Kidney epithelial cell (primary cell): ENCODE results near the gene VPS37D. TPM values are rescaled to one million over a fixed set of nuclear protein-coding genes. Genes with fewer than 3 reads are reported as not detected.
"Not testable (repeated sequence)": the region's sequence is repeated elsewhere in the genome, so short reads cannot be mapped to it uniquely, and the experiment has no call there.

Source experiments
- DNase-seq: peaks from one replicate; pipeline ENCODE4 v3.0.0-alpha.2; 2010; ENCODE audit warnings: low read depth
- H3K27me3 ChIP-seq: 2 replicates; pipeline ENCODE4 v1.6.0; 2011; ENCODE audit warnings: low read length; ENCODE audit not compliant: control insufficient read depth, insufficient read depth
- H3K36me3 ChIP-seq: 2 replicates; pipeline ENCODE4 v1.5.1; 2011; ENCODE audit warnings: low read length; ENCODE audit not compliant: control insufficient read depth, insufficient read depth
- H3K4me3 ChIP-seq: 2 replicates; pipeline ENCODE4 v1.5.1; 2011; ENCODE audit warnings: low read depth, mild to moderate bottlenecking, control low read depth, low read length
- total RNA-seq: library from RNA; depleted of rRNA; stranded (reverse); fragments of >200 nt; gene quantifications from 2 replicates; pipeline ENCODE4 v1.2.3, GENCODE V29; 2015
- TF ChIP-seq, protein P1 (sequence below): IDR thresholded peaks from 2 replicates; pipeline ENCODE4 v1.5.1; 2011; ENCODE audit warnings: mild to moderate bottlenecking, moderate library complexity, low read length, control low read depth, inconsistent platforms; ENCODE audit not compliant: insufficient read depth, poor library complexity, severe bottlenecking

Gene VPS37D
- total RNA-seq, 1 donor from 2014 or later = 9.0 TPM

DNA sequence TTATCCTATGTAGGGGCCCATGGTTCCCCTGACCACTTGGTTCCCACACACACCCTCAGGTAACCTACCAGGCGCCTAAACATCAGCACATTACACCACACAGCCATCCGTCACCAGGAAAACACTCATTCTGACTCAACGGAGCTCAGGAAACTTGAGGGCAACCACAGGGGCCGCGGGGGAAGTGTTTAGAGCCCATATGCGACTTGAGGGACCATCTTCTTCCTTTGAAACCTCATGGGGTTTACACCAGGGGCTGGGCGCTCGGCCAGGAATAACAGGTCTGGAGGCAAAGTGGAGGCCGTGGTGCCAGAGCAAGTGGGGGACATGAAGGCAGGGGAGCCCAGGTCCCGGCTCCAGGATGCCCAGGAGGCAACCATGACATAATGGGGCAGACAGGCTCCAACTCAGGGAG lies 50.4 kb downstream of the VPS37D start:
- no peaks in the 10 kb centered on the region for H3K27me3 ChIP-seq
- peak; percentile 80 for DNase-seq

DNA sequence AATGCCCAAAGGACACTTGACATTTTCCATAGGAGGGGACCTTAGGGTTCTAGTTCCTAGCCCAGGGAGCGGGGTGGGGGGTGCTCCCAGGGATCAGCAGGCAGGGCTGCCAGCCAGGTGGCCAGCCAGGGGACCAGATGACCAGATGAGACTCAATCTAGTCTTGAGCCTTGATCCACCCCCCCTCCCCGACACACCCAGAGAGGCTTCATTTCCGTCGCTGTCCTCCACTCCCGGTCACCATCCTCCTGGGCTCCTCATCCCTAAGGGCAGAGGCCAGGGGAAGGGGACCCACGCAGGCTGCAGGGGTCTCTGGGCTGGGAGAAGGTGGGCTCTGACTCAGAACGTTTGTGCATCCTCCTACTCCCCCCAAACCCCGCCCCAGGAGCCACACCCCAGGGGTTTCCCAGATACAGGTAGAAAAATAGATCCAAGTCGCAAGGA lies 50.8 kb downstream of the VPS37D start:
- peak overlapping the region; percentile 90 for H3K4me3 ChIP-seq
- TF ChIP-seq, protein P1, sequence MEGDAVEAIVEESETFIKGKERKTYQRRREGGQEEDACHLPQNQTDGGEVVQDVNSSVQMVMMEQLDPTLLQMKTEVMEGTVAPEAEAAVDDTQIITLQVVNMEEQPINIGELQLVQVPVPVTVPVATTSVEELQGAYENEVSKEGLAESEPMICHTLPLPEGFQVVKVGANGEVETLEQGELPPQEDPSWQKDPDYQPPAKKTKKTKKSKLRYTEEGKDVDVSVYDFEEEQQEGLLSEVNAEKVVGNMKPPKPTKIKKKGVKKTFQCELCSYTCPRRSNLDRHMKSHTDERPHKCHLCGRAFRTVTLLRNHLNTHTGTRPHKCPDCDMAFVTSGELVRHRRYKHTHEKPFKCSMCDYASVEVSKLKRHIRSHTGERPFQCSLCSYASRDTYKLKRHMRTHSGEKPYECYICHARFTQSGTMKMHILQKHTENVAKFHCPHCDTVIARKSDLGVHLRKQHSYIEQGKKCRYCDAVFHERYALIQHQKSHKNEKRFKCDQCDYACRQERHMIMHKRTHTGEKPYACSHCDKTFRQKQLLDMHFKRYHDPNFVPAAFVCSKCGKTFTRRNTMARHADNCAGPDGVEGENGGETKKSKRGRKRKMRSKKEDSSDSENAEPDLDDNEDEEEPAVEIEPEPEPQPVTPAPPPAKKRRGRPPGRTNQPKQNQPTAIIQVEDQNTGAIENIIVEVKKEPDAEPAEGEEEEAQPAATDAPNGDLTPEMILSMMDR = no peak
- no peaks in the 10 kb centered on the region for H3K36me3 ChIP-seq
- H3K27me3 ChIP-seq = no peaks in the 10 kb centered on the region
- DNase-seq = no peak

More for the DNA sequence above, 50.4 kb downstream of the VPS37D start:
- Histone ChIP-seq H3K4me3 (peak overlapping the region; percentile 90), H3K36me3 (no peaks in the 10 kb centered on the region)
- TF ChIP-seq, protein P1 = no peak

DNA sequence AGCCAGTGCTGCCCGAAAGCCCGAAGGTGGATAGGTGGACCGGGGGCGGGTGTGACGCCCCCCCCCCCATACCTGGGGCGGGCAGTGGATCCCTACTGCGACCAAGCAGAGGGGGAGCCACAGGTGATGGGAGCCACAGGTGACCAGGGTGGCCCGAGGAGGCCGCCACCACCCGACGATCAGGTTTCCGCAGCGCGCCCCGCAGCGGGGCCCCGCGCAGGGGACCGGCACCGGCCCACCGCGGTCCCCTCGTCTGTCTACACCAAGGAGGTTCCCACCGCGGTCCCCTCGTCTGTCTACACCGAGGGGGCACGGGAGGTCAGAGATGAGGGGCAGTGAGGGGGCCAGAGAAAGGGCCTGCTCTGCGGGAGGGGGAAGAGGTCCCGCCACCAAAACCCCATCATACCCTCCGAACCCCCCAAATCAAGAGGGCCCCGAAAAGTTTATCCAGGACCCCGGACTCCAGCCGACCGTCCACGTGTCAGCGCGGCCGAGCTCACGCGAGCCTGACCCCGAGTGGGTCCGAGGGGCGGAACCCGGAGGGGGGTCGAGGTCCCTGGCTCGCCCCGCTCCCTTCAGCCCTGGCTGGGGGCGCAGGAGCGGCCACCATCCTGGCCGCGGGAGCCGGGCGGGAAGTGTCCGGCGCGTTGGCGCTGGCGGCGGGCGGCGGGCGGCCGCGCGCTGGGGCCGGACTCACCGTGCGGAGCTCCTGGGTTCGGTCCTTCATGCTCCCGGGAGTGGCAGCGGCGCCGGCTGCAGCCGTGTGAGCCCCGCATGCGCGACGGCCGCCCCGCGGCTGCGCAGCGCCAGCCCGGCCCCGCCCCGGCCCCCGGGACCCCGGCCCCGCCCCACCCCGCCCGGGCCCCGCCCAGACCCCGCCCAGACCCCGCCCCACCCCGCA lies 51.5 kb downstream of the VPS37D start, which contains the start of gene STX1A:
TSS of gene STX1A (minus strand) at position 765 of the 901 bp plus-strand sequence. CDS start at position 727, 38 bp downstream.
- Histone ChIP-seq H3K27me3 (no peaks in the 10 kb centered on the region), H3K36me3 (no peaks in the 10 kb centered on the region), H3K4me3 (peak within 1 kb of the TSS; percentile 90)
- DNase-seq = no peak
- TF ChIP-seq, protein P1 = no peak

DNA sequence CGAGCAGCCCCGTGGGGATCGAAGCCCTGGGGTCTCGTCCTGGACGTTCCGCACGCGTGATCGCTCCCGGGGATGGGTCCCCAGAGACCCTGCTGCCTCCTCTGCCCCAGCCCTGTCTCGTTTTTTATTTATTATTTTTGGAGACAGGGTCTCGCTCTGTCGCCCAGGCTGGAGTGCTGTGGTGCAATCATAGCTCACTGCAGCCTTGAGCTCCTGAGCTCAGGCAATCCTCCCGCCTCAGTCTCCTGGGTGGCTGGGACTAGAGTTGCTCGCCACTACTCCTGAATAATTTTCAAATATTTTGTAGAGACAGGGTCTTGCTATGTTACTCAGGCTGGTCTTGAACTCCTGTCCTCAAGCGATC lies 52.2 kb downstream of the VPS37D start:
- Histone ChIP-seq H3K4me3 (peak overlapping the region; percentile 30), H3K36me3 (no peaks in the 10 kb centered on the region), H3K27me3 (no peaks in the 10 kb centered on the region)
- DNase-seq = no peak
- TF ChIP-seq, protein P1 = no peak

DNA sequence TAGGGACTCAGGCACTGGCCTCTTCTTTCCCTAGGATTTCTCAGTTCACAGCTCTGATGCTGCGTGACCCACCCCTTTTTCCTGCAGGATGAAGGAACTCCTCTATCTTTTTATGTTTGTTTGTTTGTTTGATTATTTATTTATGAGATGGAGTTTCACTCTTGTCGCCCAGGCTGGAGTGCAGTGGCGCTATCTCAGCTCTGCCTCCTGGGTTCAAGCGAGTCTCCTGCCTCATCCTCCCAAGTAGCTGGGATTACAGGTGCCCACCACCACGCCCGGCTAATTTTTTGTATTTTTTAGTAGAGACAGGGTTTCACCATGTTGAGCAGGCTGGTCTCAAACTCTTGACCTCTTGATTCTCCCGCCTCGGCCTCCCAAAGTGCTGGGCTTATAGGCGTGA lies 52.8 kb downstream of the VPS37D start:
- H3K27me3 ChIP-seq, DNase-seq, H3K36me3 ChIP-seq, H3K4me3 ChIP-seq: not testable (repeated sequence)

DNA sequence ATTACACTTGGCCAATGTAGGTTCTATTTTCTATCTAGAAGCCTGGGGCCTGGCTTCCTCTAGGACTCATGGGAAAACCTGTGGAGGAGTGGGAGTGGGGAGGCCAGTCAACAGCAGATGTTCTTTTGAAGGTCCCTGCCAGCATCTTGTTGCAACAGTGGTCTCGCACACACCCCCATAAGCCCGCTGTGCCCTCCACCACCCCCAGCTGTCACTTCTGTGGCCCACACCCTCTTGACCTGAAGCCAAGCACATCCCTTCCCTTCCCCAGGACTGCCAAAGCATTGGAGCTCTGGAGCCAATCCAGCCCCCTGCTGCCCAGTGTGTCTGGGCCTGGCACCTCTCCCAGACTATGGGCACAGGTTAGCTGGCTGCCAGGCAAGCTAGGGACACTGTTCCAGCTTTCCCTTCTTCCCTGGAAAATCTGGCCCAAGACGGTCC lies 53.8 kb downstream of the VPS37D start:
- TF ChIP-seq, protein P1 = no peak
- H3K36me3 ChIP-seq = no peaks in the 10 kb centered on the region
- no peak for DNase-seq
- H3K27me3 ChIP-seq = no peaks in the 10 kb centered on the region
- H3K4me3 ChIP-seq = no peak overlapping the region

Other genes starting within 250 kb of the VPS37D start
- gene FZD9, start 234.1 kb upstream of the VPS37D start, total RNA-seq = 1.5 and 1.6 TPM in 2 replicates
- 60.3 and 61.1 TPM in 2 replicates for gene BAZ1B, start 145.5 kb upstream of the VPS37D start, total RNA-seq
- gene BCL7B, start 110.1 kb upstream of the VPS37D start, total RNA-seq = 54.8 and 83.9 TPM in 2 replicates
- gene TBL2, start 89.3 kb upstream of the VPS37D start, total RNA-seq = 56.5 and 65.4 TPM in 2 replicates
- 0.04 and 0.14 TPM in 2 replicates for gene MLXIPL, start 43.3 kb upstream of the VPS37D start, total RNA-seq
- 4.4 and 5.1 TPM in 2 replicates for gene DNAJC30, start 15.6 kb downstream of the VPS37D start, total RNA-seq
- gene BUD23, start 15.8 kb downstream of the VPS37D start, total RNA-seq = 47.9 and 69.1 TPM in 2 replicates
- gene STX1A, start 51.8 kb downstream of the VPS37D start, total RNA-seq = 25.9 and 29.0 TPM in 2 replicates
- gene ABHD11, start 71.0 kb downstream of the VPS37D start, total RNA-seq = 61.3 and 62.2 TPM in 2 replicates
- gene CLDN3, start 102.4 kb downstream of the VPS37D start, total RNA-seq = 100 and 123 TPM in 2 replicates
- gene CLDN4, start 163.2 kb downstream of the VPS37D start, total RNA-seq = 892 and 990 TPM in 2 replicates
- gene METTL27, start 174.7 kb downstream of the VPS37D start, total RNA-seq = 1.5 and 2.6 TPM in 2 replicates
- gene TMEM270, start 193.3 kb downstream of the VPS37D start, total RNA-seq = not detected in 2 replicates